SK-N-SH (cell line): ENCODE results near the gene CFAP20DC. TPM values are rescaled to one million over a fixed set of nuclear protein-coding genes. Genes with fewer than 3 reads are reported as not detected.

Source experiments
- CTCF ChIA-PET: fragments of 300-600, 350-600 bp; formaldehyde crosslinking; extraction: SDS; loops from one replicate; lab custom pipeline; 2021; lab: Yijun Ruan, JAX
- POLR2A ChIA-PET: fragments of 350-600 bp; sonication (Branson Sonifier 250); formaldehyde crosslinking; extraction: SDS; loops from one replicate; lab custom pipeline; 2020; ENCODE audit warnings: antibody characterized with exemption, inconsistent platforms; lab: Yijun Ruan, JAX
- DNase-seq: peaks from one replicate; pipeline ENCODE4 v3.0.0; 2012
- H2AFZ ChIP-seq: fragments of 200-600 bp; sonication (generic); 2 replicates; pipeline ENCODE4 v1.8.1; 2016; ENCODE audit warnings: antibody characterized with exemption, mild to moderate bottlenecking, low read depth
- H3F3A ChIP-seq: fragments of 200-600 bp; sonication (generic); replicated peaks from 2 replicates; pipeline ENCODE3; 2016; ENCODE audit warnings: antibody characterized with exemption, mild to moderate bottlenecking; ENCODE audit not compliant: insufficient read depth
- H3K27ac ChIP-seq, 2 experiments: fragments of 200-500 bp in 1 of 2; fragments of 200-600 bp in 1 of 2; sonication (Bioruptor generic) in 1 of 2; sonication (generic), shearing (Covaris generic) in 1 of 2; 2 replicates each; pipeline versions ENCODE4 v1.5.1 to v1.6.1; 2014 to 2016; ENCODE audit warnings: low read depth in 2 of 2, inconsistent platforms in 1 of 2, low read length in 1 of 2, mild to moderate bottlenecking in 1 of 2, mixed read lengths in 1 of 2
- H3K27me3 ChIP-seq: fragments of 200-600 bp; sonication (generic), shearing (Covaris generic); 2 replicates; pipeline ENCODE4 v1.6.1; 2016; ENCODE audit warnings: mixed run types; ENCODE audit not compliant: insufficient read depth
- H3K36me3 ChIP-seq, 2 experiments: fragments of 200-500 bp in 1 of 2; fragments of 200-600 bp in 1 of 2; sonication (Bioruptor generic) in 1 of 2; sonication (generic) in 1 of 2; replicated peaks in 1 of 2; 2 replicates each; pipeline versions ENCODE3 to v1.5.1; 2014 to 2016; ENCODE audit warnings: low read length in 1 of 2, mild to moderate bottlenecking in 1 of 2; ENCODE audit not compliant: insufficient read depth in 2 of 2, control insufficient read depth in 1 of 2
- H3K4me1 ChIP-seq, 2 experiments: fragments of 200-500 bp in 1 of 2; fragments of 200-600 bp in 1 of 2; sonication (Bioruptor generic) in 1 of 2; sonication (generic), shearing (Covaris generic) in 1 of 2; 2 replicates each; pipeline versions ENCODE4 v1.5.1 to v1.6.1; 2014 to 2016; ENCODE audit warnings: low read depth in 1 of 2, low read length in 1 of 2, mixed run types in 1 of 2; ENCODE audit not compliant: insufficient read depth in 2 of 2, control insufficient read depth in 1 of 2
- H3K4me2 ChIP-seq: fragments of 200-600 bp; sonication (generic), shearing (Covaris generic); 2 replicates; pipeline ENCODE4 v1.6.1; 2017; ENCODE audit warnings: mixed run types
- H3K4me3 ChIP-seq, 2 experiments: fragments of 200-500 bp in 1 of 2; fragments of 200-600 bp in 1 of 2; sonication (Bioruptor generic) in 1 of 2; sonication (generic), shearing (Covaris generic) in 1 of 2; 2 replicates each; pipeline versions ENCODE4 v1.5.1 to v1.8.1; 2014 to 2016; ENCODE audit warnings: low read depth in 2 of 2, inconsistent platforms in 1 of 2, low read length in 1 of 2, mild to moderate bottlenecking in 1 of 2, mixed read lengths in 1 of 2, moderate library complexity in 1 of 2
- H3K79me2 ChIP-seq: fragments of 200-600 bp; sonication (generic); 2 replicates; pipeline ENCODE4 v1.8.1; 2017; ENCODE audit warnings: mild to moderate bottlenecking; ENCODE audit not compliant: insufficient read depth
- H3K9ac ChIP-seq: fragments of 200-600 bp; sonication (generic); 2 replicates; pipeline ENCODE4 v1.6.1; 2017; ENCODE audit warnings: mixed run types
- H3K9me2 ChIP-seq: fragments of 200-600 bp; sonication (generic); 2 replicates; pipeline ENCODE4 v1.6.1; 2017; ENCODE audit warnings: mixed run types
- H3K9me3 ChIP-seq: fragments of 200-600 bp; sonication (generic); 2 replicates; pipeline ENCODE4 v1.6.1; 2017; ENCODE audit warnings: mixed run types, mild to moderate bottlenecking, moderate library complexity
- H4K20me1 ChIP-seq: fragments of 200-600 bp; sonication (generic); 2 replicates; pipeline ENCODE4 v1.6.1; 2017; ENCODE audit warnings: mild to moderate bottlenecking, mixed run types; ENCODE audit not compliant: insufficient read depth
- CHD2 ChIP-seq: fragments of 150-350 bp; IDR thresholded peaks from 2 replicates; pipeline ENCODE4 v1.6.1; 2018; ENCODE audit warnings: low read length; ENCODE audit not compliant: partially characterized antibody
- ELF1 ChIP-seq: IDR thresholded peaks from 2 replicates; pipeline ENCODE4 v1.4.0; 2012
- FOSL2 ChIP-seq: IDR thresholded peaks from 2 replicates; pipeline ENCODE4 v1.4.0; 2012; ENCODE audit warnings: low read depth, mild to moderate bottlenecking, moderate library complexity, borderline replicate concordance
- FOXJ3 ChIP-seq: sonication (generic); formaldehyde crosslinking; IDR thresholded peaks from 2 replicates; pipeline ENCODE4 v1.5.1; 2020; ENCODE audit warnings: mild to moderate bottlenecking, missing genetic modification reagents
- FOXM1 ChIP-seq: IDR thresholded peaks from 2 replicates; pipeline ENCODE4 v1.4.0; 2012; ENCODE audit warnings: low read depth, mild to moderate bottlenecking
- GABPA ChIP-seq: IDR thresholded peaks from 2 replicates; pipeline ENCODE4 v1.4.0; 2012; ENCODE audit warnings: low read depth, mild to moderate bottlenecking
- GATA2 ChIP-seq: sonication (generic); formaldehyde crosslinking; IDR thresholded peaks from 2 replicates; pipeline ENCODE4 v1.5.0; 2020; ENCODE audit warnings: mild to moderate bottlenecking, missing genetic modification reagents
- MEF2A ChIP-seq: IDR thresholded peaks from 2 replicates; pipeline ENCODE4 v1.4.0; 2012; ENCODE audit warnings: low read depth, borderline replicate concordance
- MXI1 ChIP-seq: IDR thresholded peaks from 2 replicates; pipeline ENCODE4 v1.6.1; 2012; ENCODE audit warnings: mild to moderate bottlenecking, low read depth, low read length, improper control_type of control experiment
- NRF1 ChIP-seq: IDR thresholded peaks from 2 replicates; pipeline ENCODE4 v1.6.1; 2012; ENCODE audit warnings: low read depth, mild to moderate bottlenecking, low read length
- POLR2AphosphoS5 ChIP-seq: IDR thresholded peaks from 2 replicates; pipeline ENCODE4 v1.6.1; 2012; ENCODE audit warnings: low read depth, low read length
- RAD21 ChIP-seq: IDR thresholded peaks from 2 replicates; pipeline ENCODE4 v1.6.1; 2012; ENCODE audit warnings: mild to moderate bottlenecking, low read length
- RCOR1 ChIP-seq: fragments of 150-350 bp; IDR thresholded peaks from 2 replicates; pipeline ENCODE4 v1.6.1; 2017; ENCODE audit warnings: antibody characterized with exemption, low read length
- RFX5 ChIP-seq: IDR thresholded peaks from 2 replicates; pipeline ENCODE4 v1.6.1; 2012; ENCODE audit warnings: mild to moderate bottlenecking, improper control_type of control experiment, low read length
- RXRA ChIP-seq: IDR thresholded peaks from 2 replicates; pipeline ENCODE4 v1.4.0; 2012; ENCODE audit warnings: low read depth, mild to moderate bottlenecking, borderline replicate concordance
- SMC3 ChIP-seq: IDR thresholded peaks from 2 replicates; pipeline ENCODE4 v1.6.1; 2012; ENCODE audit warnings: low read depth, low read length, improper control_type of control experiment
- TCF12 ChIP-seq: IDR thresholded peaks from 2 replicates; pipeline ENCODE4 v1.4.0; 2012
- TEAD4 ChIP-seq: IDR thresholded peaks from 2 replicates; pipeline ENCODE4 v1.4.0; 2012; ENCODE audit warnings: mild to moderate bottlenecking, borderline replicate concordance; ENCODE audit not compliant: insufficient read depth
- YY1 ChIP-seq: IDR thresholded peaks from 2 replicates; pipeline ENCODE4 v1.4.0; 2012; ENCODE audit warnings: low read depth, mild to moderate bottlenecking
- WGBS: methylation state at CpG from one replicate; pipeline ENCODE4 v1.1.6; 2017; ENCODE audit warnings: low lambda C conversion rate; 5-methylcytosine and 5-hydroxymethylcytosine counted together
- polyA plus RNA-seq, 3 experiments: library from polyadenylated mRNA; depleted of rRNA; stranded (reverse); fragments of >200 nt; gene quantifications; 2 replicates each; pipeline ENCODE4 v1.2.3, GENCODE V29; 2012
- TF ChIP-seq, protein P1 (sequence below): IDR thresholded peaks from 2 replicates; pipeline ENCODE4 v1.4.0; 2012; ENCODE audit warnings: low read depth
- TF ChIP-seq, protein P2 (sequence below): fragments of 150-350 bp; IDR thresholded peaks from 2 replicates; pipeline ENCODE4 v1.6.1; 2017; ENCODE audit warnings: antibody characterized with exemption, low read length, low read depth, borderline replicate concordance
- TF ChIP-seq, protein P3 (sequence below): fragments of 150-350 bp; IDR thresholded peaks from 2 replicates; pipeline ENCODE4 v1.6.1; 2016; ENCODE audit warnings: mild to moderate bottlenecking, low read depth, low read length

The CFAP20DC gene
- polyA plus RNA-seq, 1 of the 3 experiments (the other 2 are of a cell fraction) = 1.8 TPM

DNA sequence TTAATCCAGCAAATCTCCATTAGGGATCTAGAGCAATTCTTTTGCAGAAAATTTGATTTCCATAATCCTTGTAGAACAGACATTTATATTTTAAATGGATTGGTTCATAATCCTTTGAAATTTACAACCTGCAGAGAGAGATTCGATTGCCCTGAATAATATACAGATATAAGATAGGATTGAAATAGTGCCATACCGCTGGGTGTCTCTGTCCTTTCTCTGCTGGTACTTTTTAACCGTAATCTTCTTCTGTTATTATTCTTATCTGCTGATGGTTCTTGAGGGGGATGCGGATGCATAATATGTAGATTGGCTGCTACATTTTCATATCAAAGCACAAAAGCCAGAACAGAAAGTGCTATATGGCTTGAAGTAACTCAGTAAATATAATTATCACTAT lies 182.2 kb downstream of the CFAP20DC start:
- CTCF ChIA-PET = interaction anchor here (1.4 kb wide), 1 partner anchor 43 kb away, joined by 4 read pairs; no protein-coding TSS in a partner anchor
- H3K9me3 ChIP-seq = no peaks in the 10 kb centered on the region
- H4K20me1 ChIP-seq = no peaks in the 10 kb centered on the region
- POLR2A ChIA-PET = no interaction called here
- H3K9me2 ChIP-seq = no peaks in the 10 kb centered on the region
- no peaks in the 10 kb centered on the region for H3K27me3 ChIP-seq
- WGBS = 78% methylated on average over 4 of the region's 4 CpGs
- no peak for TF ChIP-seq FOSL2
- TF ChIP-seq RFX5 = no peak
- TF ChIP-seq ELF1 = no peak
- no peak for TF ChIP-seq MEF2A
- TF ChIP-seq YY1 = no peak
- H3F3A ChIP-seq = peaks cover 3% of the 10 kb centered on the region
- H2AFZ ChIP-seq = no peak overlapping the region
- H3K4me2 ChIP-seq = no peak overlapping the region
- peaks cover 0 to 3% of the 10 kb centered on the region in 2 experiments; a peak in 2 of 4 replicates for H3K4me1 ChIP-seq
- DNase-seq = no peak
- H3K4me3 ChIP-seq = no peak overlapping the region
- H3K27ac ChIP-seq = no peak overlapping the region
- H3K9ac ChIP-seq = no peak overlapping the region
- no peaks in the 10 kb centered on the region for H3K36me3 ChIP-seq
- H3K79me2 ChIP-seq = no peaks in the 10 kb centered on the region

DNA sequence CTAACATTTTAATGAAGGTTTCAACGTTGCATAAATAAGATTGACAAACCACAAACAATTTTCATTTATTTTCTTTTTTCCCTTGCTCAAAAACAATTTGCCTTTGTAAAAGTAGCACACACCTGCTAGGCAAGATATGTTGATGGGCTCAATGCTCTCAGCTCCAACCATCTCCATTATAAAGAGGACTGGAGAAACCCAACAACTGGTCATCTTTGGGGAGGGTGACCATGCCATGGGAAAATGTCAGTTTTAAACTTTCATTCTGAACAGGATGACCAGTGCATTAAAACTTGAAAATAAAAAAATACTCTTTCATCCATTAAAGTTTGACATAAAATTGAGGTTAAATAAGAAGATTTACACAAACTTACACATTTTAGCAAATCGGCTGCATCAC lies 183.7 kb downstream of the CFAP20DC start:
- Histone ChIP-seq H3K79me2 (no peaks in the 10 kb centered on the region), H3K27me3 (no peaks in the 10 kb centered on the region), H2AFZ (no peak overlapping the region), H3K27ac (no peak overlapping the region), H3K9ac (no peak overlapping the region), H4K20me1 (no peaks in the 10 kb centered on the region), H3K4me2 (no peak overlapping the region), H3F3A (peaks cover 3% of the 10 kb centered on the region), H3K9me3 (no peaks in the 10 kb centered on the region), H3K4me3 (no peak overlapping the region), H3K9me2 (no peaks in the 10 kb centered on the region), H3K4me1 (peaks cover 0 to 3% of the 10 kb centered on the region in 2 experiments; a peak in 2 of 4 replicates), H3K36me3 (no peaks in the 10 kb centered on the region)
- WGBS = 82% methylated on average over 2 of the region's 2 CpGs
- DNase-seq = no peak
- POLR2A ChIA-PET = no interaction called here
- CTCF ChIA-PET = no interaction called here
- no peak for TF ChIP-seq FOXJ3
- TF ChIP-seq TCF12 = no peak
- TF ChIP-seq, protein P1, sequence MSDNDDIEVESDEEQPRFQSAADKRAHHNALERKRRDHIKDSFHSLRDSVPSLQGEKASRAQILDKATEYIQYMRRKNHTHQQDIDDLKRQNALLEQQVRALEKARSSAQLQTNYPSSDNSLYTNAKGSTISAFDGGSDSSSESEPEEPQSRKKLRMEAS = no peak
- no peak for TF ChIP-seq FOSL2
- no peak for TF ChIP-seq RXRA

DNA sequence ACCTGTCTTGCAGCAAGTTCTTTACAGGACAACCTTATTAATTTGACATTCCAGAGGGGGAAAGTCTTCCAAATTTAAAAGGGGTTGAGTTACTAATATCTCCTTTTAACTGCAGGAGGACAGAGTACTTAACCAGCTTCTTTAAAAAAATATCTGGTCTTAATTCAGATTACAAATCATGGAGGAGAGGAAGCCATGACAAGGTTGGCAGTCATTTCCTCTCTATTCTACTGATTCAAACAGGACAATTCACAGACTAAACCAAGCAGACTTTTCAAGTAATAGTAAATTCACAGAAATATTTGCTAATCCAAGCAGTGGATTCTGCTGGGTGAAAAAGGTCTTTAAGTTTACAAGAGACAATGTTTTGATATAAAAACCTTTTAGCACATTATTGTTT lies 185.3 kb downstream of the CFAP20DC start:
- Histone ChIP-seq H3K4me2 (no peak overlapping the region), H2AFZ (peak overlapping the region; percentile 36; the same call in 1 of the 2 replicates), H3K27ac (no peak overlapping the region)
- TF ChIP-seq MXI1 (no peak), SMC3 (no peak), RAD21 (no peak), RFX5 (no peak), GABPA (no peak), RCOR1 (no peak), TEAD4 (no peak), GATA2 (CRISPR knock-in tag) (no peak), FOSL2 (no peak), FOXJ3 (no peak), RXRA (no peak), NRF1 (no peak), POLR2AphosphoS5 (no peak), FOXM1 (no peak), CHD2 (no peak)
- TF ChIP-seq, protein P2, sequence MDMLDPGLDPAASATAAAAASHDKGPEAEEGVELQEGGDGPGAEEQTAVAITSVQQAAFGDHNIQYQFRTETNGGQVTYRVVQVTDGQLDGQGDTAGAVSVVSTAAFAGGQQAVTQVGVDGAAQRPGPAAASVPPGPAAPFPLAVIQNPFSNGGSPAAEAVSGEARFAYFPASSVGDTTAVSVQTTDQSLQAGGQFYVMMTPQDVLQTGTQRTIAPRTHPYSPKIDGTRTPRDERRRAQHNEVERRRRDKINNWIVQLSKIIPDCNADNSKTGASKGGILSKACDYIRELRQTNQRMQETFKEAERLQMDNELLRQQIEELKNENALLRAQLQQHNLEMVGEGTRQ = no peak
- TF ChIP-seq, protein P3, sequence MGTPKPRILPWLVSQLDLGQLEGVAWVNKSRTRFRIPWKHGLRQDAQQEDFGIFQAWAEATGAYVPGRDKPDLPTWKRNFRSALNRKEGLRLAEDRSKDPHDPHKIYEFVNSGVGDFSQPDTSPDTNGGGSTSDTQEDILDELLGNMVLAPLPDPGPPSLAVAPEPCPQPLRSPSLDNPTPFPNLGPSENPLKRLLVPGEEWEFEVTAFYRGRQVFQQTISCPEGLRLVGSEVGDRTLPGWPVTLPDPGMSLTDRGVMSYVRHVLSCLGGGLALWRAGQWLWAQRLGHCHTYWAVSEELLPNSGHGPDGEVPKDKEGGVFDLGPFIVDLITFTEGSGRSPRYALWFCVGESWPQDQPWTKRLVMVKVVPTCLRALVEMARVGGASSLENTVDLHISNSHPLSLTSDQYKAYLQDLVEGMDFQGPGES = no peak
- TF ChIP-seq, all 33 proteins: peak for 0
- H3K4me1 ChIP-seq = peaks cover 0 to 3% of the 10 kb centered on the region in 2 experiments; a peak in 2 of 4 replicates
- H3K27me3 ChIP-seq = no peaks in the 10 kb centered on the region
- POLR2A ChIA-PET = no interaction called here
- no peaks in the 10 kb centered on the region for H3K79me2 ChIP-seq
- CTCF ChIA-PET = no interaction called here
- H4K20me1 ChIP-seq = no peaks in the 10 kb centered on the region
- no peaks in the 10 kb centered on the region for H3K9me2 ChIP-seq
- H3K9me3 ChIP-seq = no peaks in the 10 kb centered on the region
- H3K9ac ChIP-seq = no peak overlapping the region
- H3K4me3 ChIP-seq = no peak overlapping the region
- H3F3A ChIP-seq = peaks cover 3% of the 10 kb centered on the region
- no peaks in the 10 kb centered on the region for H3K36me3 ChIP-seq
- DNase-seq = no peak
